Urothelium cell line (cell line): ENCODE results near the gene NRGN.

Experiments used
- DNase-seq: peaks from one replicate; pipeline ENCODE4 v3.0.0; 2011; ENCODE audit warnings: low spot score, mixed read lengths
- FAIRE-seq: peaks from 2 replicates; lab custom pipeline; 2011; peaks lifted over from hg19 to GRCh38; lab: Jason Lieb, UNC

NRGN gene

DNA sequence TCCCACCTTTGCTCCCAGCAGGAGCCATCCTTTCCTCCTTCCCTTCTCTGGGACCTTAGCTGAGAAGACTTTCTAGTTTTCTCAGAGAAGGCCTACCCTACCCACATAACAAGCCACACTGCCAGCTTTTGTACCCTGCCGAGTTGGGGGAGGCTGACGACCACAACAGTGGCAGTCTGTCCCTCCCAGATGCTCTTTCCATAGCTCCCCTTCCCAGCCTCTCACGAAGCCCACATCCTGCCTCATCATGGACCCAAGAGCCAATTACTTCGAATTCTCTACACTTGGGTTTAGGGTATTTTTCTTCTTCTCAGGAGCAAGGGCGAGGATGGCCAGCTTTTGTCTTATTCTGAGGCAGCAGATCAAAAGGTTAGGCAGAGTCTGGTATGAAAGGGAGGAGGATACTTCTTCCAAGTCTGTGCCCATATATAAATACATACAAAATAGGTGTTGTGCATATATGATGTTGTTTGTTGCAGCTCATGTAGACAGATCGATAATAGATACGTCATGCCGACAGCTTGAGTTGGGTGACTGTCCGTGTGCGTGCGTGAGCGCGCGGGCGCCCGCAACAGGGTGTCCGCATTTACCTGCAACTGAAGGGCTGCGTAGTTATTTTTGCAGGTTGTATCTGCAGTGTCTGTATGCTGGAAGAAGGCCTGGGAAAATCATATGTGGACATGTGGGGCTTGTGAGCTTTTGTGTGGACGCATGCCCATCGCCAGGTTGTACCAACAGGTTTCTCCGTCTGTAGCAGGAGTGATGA is 846 bp upstream of the NRGN start:
- FAIRE-seq (no peak), DNase-seq (no peak)

DNA sequence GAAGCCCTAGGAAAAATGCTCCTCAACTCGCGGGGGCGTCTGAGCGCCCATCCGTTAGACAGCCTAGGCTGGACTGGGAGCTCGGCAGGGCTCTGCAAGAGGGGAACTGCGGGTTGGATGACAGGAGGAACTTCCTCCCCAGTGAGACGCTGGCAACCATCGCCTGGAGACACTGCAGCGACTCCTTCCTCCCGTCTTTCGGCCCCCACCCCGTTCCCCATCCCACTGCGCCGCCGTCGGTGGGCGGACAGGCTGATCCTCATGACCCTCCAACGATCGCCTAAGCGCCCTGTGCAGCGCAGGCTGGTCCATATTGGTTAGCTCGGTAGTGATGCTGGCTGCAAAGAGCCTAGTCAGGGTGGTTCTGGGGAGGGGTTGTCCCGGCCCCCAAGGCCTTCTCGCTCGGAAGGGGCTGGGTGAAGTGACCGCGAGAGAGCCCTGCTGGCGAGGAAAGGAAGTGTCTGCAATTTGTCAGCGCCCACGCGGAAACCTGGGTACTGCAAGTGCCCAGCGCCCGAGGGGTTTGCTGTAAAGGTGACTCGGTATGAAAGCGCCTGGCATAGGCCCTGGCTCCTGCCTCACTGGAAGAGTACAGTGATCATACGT is 638 bp downstream of the NRGN start:
- peak; percentile 26 for DNase-seq
- no peak for FAIRE-seq

DNA sequence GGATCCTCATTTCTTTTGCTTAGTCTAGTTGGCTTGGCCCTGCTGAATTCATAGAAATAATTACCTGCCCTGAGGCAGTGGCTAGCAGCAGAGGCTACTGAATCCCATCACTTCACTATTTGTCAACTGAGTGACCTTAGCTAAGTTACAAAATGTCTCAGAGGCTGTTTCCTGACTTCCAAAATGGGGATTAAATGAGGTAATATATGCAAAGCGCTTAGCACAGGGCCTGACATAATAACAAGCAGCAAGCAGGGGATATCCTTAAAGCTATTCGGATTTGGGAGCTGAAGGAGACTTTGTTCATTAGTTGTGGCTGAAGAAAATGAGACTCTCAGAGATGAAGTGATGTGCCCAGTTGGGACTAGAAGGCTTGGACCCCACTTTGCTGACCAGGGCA is 2.8 kb downstream of the NRGN start:
- DNase-seq: no peak
- FAIRE-seq: no peak

DNA sequence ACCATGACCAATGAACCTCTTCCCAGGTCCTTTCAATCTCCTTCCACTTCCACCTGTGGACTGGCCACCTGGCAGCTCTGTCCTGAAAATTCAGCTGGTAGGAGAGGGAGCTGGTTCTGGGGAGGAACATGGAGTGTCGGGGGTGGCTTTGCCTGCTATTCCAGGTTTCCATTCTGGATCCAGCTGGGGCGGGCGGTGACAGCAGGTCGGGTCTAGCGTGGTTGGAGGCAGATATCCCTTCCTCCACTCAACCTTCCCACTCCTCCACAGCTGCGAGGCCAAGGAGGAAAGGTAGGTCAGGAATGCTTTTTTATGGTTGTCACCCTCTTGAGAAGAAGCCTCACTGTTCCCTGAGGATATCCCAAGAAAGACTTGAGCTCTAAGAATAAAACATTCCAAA is 3.3 kb downstream of the NRGN start:
- FAIRE-seq: no peak

DNA sequence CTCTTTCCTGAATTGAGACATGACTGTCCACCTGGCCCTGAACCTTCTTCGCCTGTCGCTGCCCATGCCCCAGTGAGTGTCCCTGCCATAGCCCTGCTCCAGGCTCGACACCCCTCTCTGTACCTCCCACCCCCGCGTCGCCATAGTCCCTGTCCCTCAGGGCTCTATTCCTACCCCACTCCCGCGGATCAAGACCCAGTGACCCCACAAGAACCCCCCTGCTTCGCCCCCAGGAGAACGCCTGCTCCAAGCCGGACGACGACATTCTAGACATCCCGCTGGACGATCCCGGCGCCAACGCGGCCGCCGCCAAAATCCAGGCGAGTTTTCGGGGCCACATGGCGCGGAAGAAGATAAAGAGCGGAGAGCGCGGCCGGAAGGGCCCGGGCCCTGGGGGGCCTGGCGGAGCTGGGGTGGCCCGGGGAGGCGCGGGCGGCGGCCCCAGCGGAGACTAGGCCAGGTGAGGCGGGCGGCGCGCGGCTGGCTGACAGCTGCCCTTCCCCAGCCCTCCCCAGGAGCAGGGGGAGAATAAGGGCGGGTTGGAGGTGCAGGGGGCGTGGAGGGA is 5.6 kb downstream of the NRGN start:
- FAIRE-seq: no peak
- DNase-seq: no peak

More for the DNA sequence above, 3.3 kb downstream of the NRGN start:
- no peak for DNase-seq

DNA sequence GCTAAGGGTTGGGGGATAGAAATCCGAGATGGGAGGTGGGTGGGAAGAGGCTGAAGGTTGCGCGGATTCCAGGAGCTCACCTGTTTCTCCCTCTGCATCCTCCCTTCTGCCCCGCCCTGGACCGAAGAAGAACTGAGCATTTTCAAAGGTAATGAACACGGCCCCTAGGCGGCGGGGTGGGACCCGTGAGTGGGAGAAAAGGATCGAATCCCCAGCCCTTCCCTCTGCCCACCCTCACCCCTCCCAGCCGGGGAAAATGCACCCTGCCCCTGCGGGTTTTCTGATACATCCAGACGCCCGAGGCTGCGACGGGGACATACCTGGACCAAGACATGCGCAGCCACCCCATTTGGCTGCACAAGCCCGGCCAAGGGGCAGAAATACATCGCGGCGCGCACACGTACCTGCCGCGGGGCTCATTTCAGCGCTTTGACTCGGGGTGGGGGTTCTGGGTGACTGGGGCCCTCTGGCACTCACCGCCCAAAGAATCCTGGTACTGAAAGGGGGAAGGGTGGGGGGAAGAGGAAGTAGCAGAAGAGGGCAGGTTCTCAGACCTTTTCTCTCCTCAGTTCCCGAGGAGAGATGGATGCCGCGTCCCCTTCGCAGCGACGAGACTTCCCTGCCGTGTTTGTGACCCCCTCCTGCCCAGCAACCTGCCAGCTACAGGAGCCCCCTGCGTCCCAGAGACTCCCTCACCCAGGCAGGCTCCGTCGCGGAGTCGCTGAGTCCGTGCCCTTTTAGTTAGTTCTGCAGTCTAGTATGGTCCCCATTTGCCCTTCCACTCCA is 6.3 kb downstream of the NRGN start:
- FAIRE-seq (no peak), DNase-seq (peak; percentile 33)

DNA sequence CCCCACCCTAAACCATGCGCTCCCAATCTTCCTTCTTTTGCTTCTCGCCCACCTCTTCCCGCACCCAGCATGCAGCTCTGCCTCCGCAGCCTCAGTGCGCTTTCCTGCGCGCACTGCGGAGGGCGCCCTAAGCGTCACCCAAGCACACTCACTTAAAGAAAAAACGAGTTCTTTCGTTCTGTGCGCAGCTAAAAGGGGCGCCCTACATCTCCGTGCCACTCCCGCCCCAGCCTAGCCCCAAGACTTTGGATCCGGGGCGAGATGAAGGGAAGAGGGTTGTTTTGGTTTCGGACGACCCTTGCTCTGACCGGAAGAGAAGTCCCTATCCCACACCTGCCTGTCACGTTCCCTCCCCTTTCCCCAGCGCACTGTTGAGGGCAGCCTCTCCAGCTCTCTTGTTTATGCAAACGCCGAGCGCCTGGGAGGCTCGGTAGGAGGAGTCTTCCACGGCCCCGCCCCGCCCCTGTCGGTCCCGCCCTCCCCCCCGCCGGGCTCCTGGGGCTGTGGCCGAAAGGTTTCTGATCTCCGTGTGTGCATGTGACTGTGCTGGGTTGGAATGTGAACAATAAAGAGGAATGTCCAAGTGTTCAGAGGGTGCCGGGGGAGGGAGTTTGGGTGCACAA is 7.0 kb downstream of the NRGN start:
- DNase-seq: peak; percentile 76
- no peak for FAIRE-seq

DNA sequence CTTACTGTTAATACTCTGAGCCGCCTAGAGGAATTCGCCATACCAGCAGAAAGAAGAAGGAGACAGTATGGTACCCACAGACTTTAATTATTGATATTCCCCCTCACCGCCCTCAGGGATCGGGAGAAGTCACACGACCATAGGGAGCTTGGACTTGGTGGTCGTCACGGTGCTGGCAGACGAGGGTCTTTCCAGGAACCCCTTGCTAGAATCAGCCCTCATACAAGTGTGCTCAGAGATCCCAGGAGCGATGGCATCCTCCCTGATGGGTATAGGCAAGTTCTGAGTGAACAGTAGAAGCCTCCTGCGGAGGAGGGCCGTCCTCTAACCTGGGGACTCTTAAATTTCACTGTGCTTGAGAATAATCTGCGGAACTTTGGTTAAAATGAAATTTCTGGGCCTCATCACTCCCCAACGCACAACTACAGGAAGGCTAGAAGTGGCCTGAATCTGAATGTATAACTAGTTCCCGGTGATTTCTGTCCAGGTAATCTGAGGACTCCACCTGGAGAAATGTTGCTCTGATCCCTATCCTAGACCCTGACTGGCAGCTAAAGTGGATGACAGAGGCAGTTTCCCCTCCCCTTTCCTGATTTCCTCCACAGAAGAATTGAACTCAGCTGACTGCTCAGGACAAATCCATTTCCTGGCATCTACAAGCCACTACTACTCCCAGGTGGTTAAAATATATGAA is 7.8 kb downstream of the NRGN start:
- FAIRE-seq (no peak), DNase-seq (no peak)

DNA sequence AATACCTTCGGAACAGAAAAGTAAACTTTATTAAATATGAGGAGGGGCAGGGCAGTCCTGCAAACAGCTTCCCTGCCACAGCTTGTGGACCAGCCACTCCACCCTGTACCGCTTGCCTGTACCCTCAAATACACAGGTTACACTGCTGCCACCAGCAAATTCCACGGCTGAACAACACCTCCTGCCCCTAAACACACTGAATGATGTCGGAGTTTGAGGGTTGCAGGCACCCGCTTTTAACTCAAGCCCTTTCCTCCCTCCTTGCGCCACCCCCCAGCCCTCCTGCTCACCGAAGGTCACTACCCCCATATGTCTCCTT is 8.3 kb downstream of the NRGN start:
- FAIRE-seq (no peak), DNase-seq (no peak)

DNA sequence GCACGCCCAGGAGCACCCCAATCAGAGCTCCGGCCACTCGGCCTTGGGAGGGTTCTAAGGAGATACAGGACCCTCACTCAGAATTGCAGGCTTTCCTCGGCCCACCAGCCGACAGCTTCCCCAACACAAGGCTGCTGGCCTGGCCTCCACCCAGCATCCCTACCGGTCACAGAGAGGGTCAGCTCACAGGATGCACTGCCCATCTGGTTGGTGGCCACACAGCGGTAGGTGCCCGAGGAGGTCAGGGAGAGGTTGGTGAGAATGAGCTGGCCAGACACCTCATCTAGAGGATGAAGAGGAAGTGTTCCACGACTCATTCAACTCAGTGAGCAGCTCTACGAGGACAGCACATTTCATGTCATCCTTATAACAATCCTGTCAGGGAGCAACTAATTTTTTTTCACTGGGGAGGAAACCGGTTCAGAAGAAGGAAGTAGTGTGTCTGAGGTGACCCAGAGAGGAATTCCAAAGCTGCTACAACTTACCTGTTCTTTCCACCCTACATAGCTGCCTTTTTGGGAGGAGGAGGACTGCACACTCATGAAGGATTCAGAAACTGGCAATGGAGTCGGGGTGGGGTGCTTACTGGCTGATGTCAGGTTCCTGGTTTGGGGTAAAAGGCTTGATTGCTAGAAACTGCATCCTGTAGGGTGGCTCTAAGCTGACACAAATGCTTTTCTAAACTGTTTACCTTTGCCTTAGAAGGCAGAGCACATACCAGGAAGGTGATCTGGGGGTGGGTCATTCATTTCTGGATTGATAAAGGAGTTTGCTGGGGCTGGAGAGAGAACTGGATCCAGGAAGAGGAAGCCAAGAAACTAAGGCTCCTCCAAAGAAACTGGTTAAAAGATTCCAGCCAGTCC is 9.0 kb downstream of the NRGN start:
- no peak for DNase-seq
- FAIRE-seq: no peak

DNA sequence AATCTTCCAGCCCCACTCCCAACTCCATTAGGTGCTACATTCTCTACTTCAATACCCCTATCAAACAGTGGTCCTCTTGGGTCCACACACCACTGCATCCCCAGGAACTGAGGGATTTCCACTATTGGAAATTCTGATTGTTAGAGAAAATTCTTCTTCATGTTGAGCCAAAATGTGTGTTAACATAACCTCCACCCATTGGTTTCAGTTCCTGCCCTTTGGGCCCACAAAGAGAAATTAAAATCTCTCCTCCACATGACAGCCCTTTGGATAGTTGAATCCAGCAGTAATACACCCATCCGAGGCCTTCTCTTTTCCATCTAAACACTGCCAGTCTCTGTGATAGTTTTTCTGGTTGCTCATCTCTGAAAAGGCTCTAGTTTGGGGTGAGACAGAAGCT is 10.2 kb downstream of the NRGN start:
- FAIRE-seq: no peak
- no peak for DNase-seq

DNA sequence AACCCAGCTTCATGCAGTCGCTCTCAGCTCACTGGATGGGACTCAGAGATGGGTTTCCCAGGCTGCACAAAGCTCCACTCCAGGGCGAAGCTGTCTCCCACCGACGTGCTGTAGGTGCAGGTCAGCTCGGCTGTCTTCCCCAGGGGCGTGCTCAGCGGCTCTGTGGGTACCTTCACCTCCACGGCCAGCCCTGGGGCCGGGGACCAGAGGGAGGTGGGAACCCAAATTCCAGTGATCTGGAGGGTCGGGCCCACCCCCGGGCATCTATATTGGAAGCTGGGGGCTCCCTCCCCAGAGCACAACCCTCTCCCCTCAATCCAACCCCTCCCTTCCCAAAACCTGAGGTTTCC is 11.6 kb downstream of the NRGN start:
- DNase-seq: no peak
- FAIRE-seq: no peak

DNA sequence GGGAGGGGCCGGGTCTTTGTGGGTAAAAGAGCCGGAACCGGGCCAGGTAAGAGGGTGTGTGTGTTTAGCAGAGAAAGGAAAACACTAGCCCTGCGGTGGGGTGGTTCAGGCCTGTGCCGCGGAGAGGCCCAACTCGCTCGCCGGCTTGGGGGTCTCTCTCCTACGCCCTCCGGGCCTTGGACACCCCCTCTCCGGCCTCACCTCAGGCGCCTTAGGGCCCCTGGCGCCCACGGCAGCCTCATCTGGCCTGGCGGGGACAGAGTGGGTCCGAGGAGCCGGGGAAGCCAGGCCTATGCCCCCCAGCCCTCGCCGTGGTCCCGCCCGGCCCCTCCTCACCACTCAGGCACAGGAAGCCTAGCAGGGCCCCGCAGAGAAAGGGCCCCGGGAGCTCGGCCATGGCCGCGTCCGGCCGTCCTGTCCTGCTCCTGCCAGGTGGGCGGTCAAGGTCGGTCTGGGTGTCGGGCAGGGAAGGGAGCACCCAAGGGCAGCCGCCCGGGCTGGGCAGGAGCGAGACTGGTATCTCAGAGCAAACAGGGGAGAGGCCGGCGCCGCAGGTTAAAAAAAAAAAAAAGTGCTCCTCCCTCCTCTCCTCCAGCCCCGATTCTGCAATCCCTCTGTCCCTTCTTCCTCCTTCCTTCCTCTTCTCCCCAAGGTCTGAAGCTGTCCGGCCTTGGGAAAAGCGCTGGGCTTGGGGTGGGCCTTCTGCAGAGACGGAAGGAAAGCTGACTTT is 12.2 kb downstream of the NRGN start, which contains the start of gene VSIG2:
VSIG2 (minus strand) TSS at position 515 of the 730 bp plus-strand sequence; CDS start at position 397, 118 bp downstream.
- FAIRE-seq (no peak), DNase-seq (no peak)

DNA sequence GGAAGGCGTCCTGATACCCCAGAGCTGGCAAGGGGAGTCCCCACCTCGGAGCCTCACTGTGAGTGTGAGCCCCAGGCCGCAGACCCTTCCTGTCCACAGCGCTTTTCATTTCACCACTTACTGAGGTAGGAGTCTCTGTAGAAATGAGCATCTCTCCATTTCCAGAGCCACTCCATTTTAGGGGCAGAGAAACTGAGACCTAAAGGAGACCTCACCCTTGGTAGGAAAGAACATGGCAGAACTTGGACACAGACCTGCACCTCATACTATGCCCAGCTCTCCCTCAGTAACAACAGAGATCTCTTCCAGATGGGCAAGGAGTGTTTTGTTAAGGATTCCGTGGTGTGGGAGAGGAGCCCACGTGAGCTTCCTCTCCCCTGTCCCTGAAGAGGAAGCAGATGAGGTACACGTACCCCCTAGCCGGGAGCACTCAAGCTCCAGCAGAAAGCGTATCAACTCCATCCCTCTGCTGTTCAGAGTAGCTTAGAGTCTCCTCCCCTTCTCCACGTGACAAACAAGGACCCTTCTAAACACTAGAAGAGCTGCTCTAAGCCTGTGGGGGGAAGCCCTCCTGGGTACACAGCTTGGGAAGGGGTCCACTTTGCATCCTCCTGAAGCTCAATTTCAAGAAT is 12.8 kb downstream of the NRGN start:
- no peak for FAIRE-seq
- DNase-seq: no peak

DNA sequence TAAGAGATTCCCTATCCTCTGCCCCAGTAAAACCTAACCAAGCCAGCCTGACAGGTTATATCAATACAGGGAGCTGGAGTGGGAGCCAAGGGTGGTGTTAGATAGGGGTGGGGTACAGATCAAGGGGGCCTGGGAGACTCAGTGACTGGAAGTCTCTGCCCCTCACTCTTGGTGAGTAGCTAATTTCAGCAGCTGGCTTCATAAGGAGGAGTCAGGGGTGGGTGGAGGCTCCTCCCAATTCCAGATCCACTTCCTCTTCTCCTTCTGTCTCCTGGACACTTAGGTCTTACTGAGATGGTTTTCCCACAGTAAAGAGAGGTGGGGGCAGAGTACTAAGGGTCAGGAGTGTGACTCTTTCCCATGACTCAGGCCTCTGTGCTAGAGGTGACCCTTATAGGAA is 13.5 kb downstream of the NRGN start:
- DNase-seq: no peak
- FAIRE-seq: no peak

DNA sequence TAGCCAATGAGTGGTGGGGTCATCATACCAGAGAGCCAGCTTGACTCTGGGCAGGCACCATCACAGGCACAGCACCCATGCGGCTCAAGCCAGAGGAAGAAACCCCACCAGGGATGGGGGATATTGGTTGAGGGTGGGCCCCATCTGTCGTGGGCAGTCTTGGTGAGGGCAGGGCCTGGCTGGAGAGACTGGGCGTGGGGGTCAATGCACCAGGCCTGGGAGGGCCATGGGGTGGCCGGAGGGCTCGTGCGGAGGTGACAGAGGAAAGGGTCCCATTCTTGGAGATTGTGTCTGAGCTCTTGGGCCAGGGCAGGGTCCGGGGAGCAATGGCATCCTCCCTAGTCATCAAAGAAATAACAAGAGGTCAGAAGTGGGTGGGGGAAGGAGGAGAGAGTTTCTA is 13.9 kb downstream of the NRGN start:
- no peak for DNase-seq

DNA sequence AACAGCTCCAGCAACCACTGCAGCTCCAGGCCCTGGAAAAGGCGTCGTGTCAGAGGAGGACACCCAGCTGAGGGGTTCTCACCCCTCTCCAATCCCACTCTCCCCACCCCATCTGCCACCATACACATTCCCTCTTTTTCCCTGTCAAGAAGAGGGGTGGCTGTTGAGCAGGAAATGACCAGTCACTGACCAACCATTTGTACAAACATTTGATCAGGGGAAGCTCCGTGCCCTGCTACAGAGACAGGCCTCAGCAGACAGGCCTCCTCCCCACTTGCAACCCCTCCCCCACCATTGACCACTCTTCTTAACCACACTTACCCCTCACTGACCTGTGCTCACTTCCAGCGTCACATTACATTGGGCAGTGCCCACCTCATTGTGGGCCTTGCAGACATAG is 14.6 kb downstream of the NRGN start:
- FAIRE-seq (no peak), DNase-seq (no peak)

More for the DNA sequence above, 13.9 kb downstream of the NRGN start:
- FAIRE-seq: no peak

DNA sequence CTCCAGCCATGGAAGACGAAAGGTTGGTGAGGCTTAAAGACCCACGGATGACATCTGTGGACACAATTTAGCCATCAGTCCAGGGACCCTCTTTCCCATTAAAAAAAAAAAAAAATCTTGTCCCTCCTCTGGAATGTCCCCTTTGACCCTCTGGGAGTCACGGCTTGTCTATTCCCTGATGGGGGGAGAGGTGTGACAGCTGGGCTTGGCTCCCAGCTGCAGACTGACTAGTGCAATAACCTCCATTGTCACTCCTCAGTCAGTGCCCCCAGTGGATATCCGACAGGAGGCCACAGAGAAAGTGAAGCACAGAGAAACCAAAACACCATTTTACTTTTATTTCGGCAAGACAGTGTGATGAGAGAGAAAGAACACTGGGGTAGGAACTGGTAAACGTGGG is 15.0 kb downstream of the NRGN start:
- FAIRE-seq (no peak), DNase-seq (no peak)
